GM18907 (cell line): ENCODE results near the gene OSBPL2.

Experiments used
- ATAC-seq: cut with Tn5 transposase; IDR thresholded peaks from one replicate; pipeline ENCODE4 v1.9.1; 2021; ENCODE audit warnings: mild to moderate bottlenecking, moderate library complexity; ENCODE audit not compliant: unreplicated experiment

Gene OSBPL2

GRCh38 chr20:62296724-62297448 lies 58.6 kb downstream of the OSBPL2 start:
- no peak for ATAC-seq

- no peak for ATAC-seq
These were observed 59.3 kb downstream of the OSBPL2 start for GRCh38 chr20:62297449-62298227.

GRCh38 chr20:62298577-62299249 lies 60.4 kb downstream of the OSBPL2 start:
- no peak for ATAC-seq

GRCh38 chr20:62299666-62300236 lies 61.4 kb downstream of the OSBPL2 start:
- ATAC-seq: no peak

- ATAC-seq: no peak
These were observed 62.0 kb downstream of the OSBPL2 start for GRCh38 chr20:62300319-62300718.

GRCh38 chr20:62301111-62301668 lies 62.9 kb downstream of the OSBPL2 start:
- no peak for ATAC-seq

- ATAC-seq: peak; percentile 48
These were observed 63.5 kb downstream of the OSBPL2 start for GRCh38 chr20:62301773-62302340.

GRCh38 chr20:62302341-62303061 lies 64.2 kb downstream of the OSBPL2 start, which contains the start of gene ADRM1:
TSS of gene ADRM1 (plus strand) at chr20:62302997. CDS start at chr20:62303569, 572 bp downstream.
- peak; percentile 84 for ATAC-seq

GRCh38 chr20:62303062-62303339 lies 64.7 kb downstream of the OSBPL2 start:
- no peak for ATAC-seq

- ATAC-seq: no peak
These were observed 65.3 kb downstream of the OSBPL2 start for GRCh38 chr20:62303340-62304226.

GRCh38 chr20:62304331-62305148 lies 66.2 kb downstream of the OSBPL2 start:
- ATAC-seq: no peak

- no peak for ATAC-seq
These were observed 66.9 kb downstream of the OSBPL2 start for GRCh38 chr20:62305149-62305764.

- no peak for ATAC-seq
These were observed 67.6 kb downstream of the OSBPL2 start for GRCh38 chr20:62305765-62306413.

GRCh38 chr20:62306414-62307187 lies 68.3 kb downstream of the OSBPL2 start:
- no peak for ATAC-seq

- ATAC-seq: no peak
These were observed 69.1 kb downstream of the OSBPL2 start for GRCh38 chr20:62307226-62308101.
